ENCODE data around the gene NBPF1. TPM values are rescaled to one million over a fixed set of nuclear protein-coding genes. Genes with fewer than 3 reads are reported as not detected.
"Not testable (repeated sequence)": the region's sequence is repeated elsewhere in the genome, so short reads cannot be mapped to it uniquely, and the experiment has no call there.

The NBPF1 gene
- total RNA-seq, 2 experiments from 2014 or later, result 15.0 to 15.9 TPM

DNA sequence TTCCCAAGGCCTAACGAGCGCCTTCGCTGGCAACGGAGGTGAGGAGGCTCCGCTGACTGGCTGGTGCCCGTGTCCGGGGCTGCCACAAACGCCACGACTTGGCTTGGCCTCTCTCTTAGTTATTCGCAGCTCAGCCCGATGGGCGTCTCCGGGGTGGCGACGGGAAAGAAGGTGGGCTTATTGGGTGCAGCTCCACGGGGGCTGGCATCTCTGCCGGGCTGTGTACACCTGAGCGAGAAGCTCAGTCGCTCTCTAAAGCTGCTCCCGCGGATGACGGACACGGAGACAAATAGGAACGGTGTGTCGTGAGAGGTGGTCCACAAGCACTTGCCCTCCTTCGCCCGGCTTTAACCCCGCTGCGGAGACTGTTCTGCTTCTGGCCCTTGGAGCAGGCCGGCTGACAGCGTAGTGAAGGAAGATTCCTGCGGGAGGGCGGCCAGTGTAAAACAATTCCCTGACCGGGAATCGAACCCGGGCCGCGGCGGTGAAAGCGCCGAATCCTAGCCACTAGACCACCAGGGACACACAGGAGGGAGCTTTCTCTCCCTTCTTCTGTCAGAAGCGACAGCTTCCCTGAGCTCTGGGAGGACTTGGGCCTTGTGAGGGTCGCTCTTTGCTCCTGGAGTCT lies 78.4 kb downstream of the NBPF1 start:
- not testable (repeated sequence) for H3K27ac ChIP-seq (ENCODE audit: low read depth in 1 of 2, low read length in 2 of 2)
- H3K4me3 ChIP-seq (ENCODE audit: low read length), result peak overlapping the region; percentile 33

DNA sequence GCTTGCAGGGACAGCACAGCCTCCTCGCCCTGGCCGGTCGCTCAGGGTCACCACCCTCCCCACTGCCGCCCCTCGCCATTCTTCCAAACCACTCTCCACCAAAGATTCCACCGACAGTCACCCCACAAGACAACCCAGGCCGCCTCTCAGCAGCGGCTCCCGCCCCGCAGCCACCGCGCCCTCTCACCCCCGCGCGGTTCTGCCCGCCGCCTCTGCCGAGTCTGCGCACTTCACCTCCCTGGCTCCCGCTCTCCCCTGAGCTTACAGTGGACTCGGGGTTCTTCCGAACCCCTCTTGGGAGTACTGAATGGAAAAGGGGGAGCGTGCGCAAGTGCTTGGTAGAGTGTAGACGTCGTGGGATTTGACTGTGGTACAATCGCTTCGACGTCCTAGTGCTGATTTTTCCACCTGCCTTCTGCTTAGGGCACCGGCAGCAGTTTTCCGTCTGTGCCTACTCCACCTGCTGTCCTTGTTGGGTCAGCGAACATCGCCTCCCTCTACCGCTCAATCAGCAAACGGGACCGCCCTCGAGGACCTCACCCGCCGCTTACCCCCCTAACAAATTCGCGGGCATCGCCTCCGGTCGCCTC lies 79.0 kb downstream of the NBPF1 start:
- H3K4me1 Mint-ChIP-seq (ENCODE audit: low read depth); H3K9me3 Mint-ChIP-seq; H3K27ac ChIP-seq (ENCODE audit: low read depth in 1 of 2, low read length in 2 of 2); H3K9me3 ChIP-seq (ENCODE audit: control insufficient read depth in 1 of 2, insufficient read depth in 1 of 2, low read length in 2 of 2); intact Hi-C loops (cut with DNase I, micrococcal nuclease); POLR2A ChIA-PET; H3K27me3 ChIP-seq (ENCODE audit: control insufficient read depth in 1 of 2, insufficient read depth in 2 of 2, low read length in 2 of 2); H3K27ac Mint-ChIP-seq; CTCF ChIA-PET; H3K36me3 Mint-ChIP-seq (ENCODE audit: low read depth); H3K36me3 ChIP-seq (ENCODE audit: insufficient read depth, low read length): not testable (repeated sequence)
- peak; percentile 41 for ATAC-seq (ENCODE audit: poor library complexity)
- Mint-ChIP-seq H3K27me3 (peaks cover 22% of the 10 kb centered on the region), H3K4me3 (peak overlapping the region; percentile 80)
- DNase-seq, result peak in 4 of 14 experiments; percentile 10 to 45 (median 22)
- peaks cover 10% of the 10 kb centered on the region for H3K4me1 ChIP-seq (ENCODE audit: insufficient read depth, low read length)
- H3K4me3 ChIP-seq (ENCODE audit: low read length), result peak overlapping the region; percentile 33

More for the DNA sequence above, 78.4 kb downstream of the NBPF1 start:
- DNase-seq (peak in 1 of 14 experiments; percentile 32), ATAC-seq (ENCODE audit: poor library complexity) (peak; percentile 63)
- H3K9me3 ChIP-seq (ENCODE audit: control insufficient read depth in 1 of 2, insufficient read depth in 1 of 2, low read length in 2 of 2); POLR2A ChIA-PET; intact Hi-C loops (cut with DNase I, micrococcal nuclease); H3K36me3 Mint-ChIP-seq (ENCODE audit: low read depth); H3K9me3 Mint-ChIP-seq; H3K4me1 Mint-ChIP-seq (ENCODE audit: low read depth); H3K27ac Mint-ChIP-seq; CTCF ChIA-PET; H3K36me3 ChIP-seq (ENCODE audit: insufficient read depth, low read length); H3K27me3 ChIP-seq (ENCODE audit: control insufficient read depth in 1 of 2, insufficient read depth in 2 of 2, low read length in 2 of 2): not testable (repeated sequence)
- Mint-ChIP-seq H3K4me3 (peak overlapping the region; percentile 80), H3K27me3 (peaks cover 22% of the 10 kb centered on the region)
- peaks cover 10% of the 10 kb centered on the region for H3K4me1 ChIP-seq (ENCODE audit: insufficient read depth, low read length)

DNA sequence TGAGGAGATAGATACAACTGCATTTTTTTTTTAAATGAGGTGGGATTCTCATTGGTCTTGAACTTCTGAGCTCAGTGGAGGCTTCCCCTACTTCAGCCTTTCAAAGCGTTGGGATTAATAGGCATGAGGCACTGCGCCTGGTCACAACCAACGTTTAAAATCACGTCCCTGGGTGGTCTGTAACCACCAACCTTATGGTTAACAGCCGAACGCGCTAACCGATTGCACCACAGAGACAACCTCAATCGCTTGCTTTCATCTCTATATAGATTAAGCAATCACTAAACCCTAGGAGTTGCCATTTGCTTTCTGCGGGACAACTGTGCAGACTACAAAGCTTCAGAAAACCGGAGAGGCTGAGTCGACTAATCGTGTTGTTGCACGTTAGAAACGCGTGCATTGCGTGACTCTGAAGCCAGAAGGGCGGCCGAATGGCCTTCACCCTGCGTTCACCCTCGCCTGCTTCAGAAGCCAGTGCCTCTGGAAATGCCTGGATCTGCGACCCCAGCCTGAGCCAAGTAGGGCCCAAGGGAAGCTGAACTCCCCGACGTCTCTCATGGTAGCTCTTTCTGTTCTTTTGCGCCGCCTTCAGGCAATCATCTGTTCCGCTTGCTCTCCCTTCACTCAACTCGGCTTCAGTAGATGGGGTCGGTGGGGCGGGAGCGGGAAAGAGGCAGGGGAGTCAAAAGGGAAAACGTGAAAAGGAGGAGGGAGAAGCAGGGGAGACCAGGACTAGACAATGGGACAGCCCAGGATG lies 81.0 kb downstream of the NBPF1 start:
- CTCF ChIA-PET; H3K36me3 ChIP-seq (ENCODE audit: insufficient read depth, low read length); H3K36me3 Mint-ChIP-seq (ENCODE audit: low read depth); H3K27ac Mint-ChIP-seq; H3K27me3 ChIP-seq (ENCODE audit: control insufficient read depth in 1 of 2, insufficient read depth in 2 of 2, low read length in 2 of 2); H3K9me3 Mint-ChIP-seq; H3K4me3 ChIP-seq (ENCODE audit: low read length); H3K4me3 Mint-ChIP-seq; ATAC-seq (ENCODE audit: poor library complexity); DNase-seq; intact Hi-C loops (cut with DNase I, micrococcal nuclease); POLR2A ChIA-PET; H3K27ac ChIP-seq (ENCODE audit: low read depth in 1 of 2, low read length in 2 of 2); H3K9me3 ChIP-seq (ENCODE audit: control insufficient read depth in 1 of 2, insufficient read depth in 1 of 2, low read length in 2 of 2); H3K4me1 Mint-ChIP-seq (ENCODE audit: low read depth): not testable (repeated sequence)
- H3K4me1 ChIP-seq (ENCODE audit: insufficient read depth, low read length), result peaks cover 10% of the 10 kb centered on the region
- peaks cover 22% of the 10 kb centered on the region for H3K27me3 Mint-ChIP-seq

DNA sequence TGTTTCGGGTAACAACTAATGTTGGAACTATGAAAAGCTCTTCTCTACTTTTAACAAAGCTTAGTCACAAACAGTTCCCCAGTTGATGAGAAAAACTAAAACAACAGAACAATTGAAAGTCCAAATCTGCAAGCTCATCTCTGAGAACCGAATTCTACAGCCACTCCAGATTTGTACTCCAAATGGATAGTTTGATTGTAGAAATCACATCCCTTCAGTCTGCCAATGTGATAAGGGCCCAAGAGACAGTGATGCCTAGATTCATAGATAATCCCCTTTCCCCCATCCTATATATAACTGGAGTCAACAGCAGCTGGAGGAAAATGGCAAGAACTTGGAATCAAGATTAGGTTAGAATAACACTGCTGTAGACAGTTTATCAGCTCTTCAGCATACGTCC lies 85.0 kb downstream of the NBPF1 start:
- H3K9me3 Mint-ChIP-seq; ATAC-seq (ENCODE audit: poor library complexity); H3K27ac ChIP-seq (ENCODE audit: low read depth in 1 of 2, low read length in 2 of 2); H3K9me3 ChIP-seq (ENCODE audit: control insufficient read depth in 1 of 2, insufficient read depth in 1 of 2, low read length in 2 of 2); POLR2A ChIA-PET; H3K36me3 Mint-ChIP-seq (ENCODE audit: low read depth); CTCF ChIA-PET; H3K36me3 ChIP-seq (ENCODE audit: insufficient read depth, low read length); DNase-seq; H3K4me3 Mint-ChIP-seq; H3K4me1 Mint-ChIP-seq (ENCODE audit: low read depth); H3K27ac Mint-ChIP-seq; H3K4me1 ChIP-seq (ENCODE audit: insufficient read depth, low read length); intact Hi-C loops (cut with DNase I, micrococcal nuclease); H3K4me3 ChIP-seq (ENCODE audit: low read length): not testable (repeated sequence)
- H3K27me3 ChIP-seq (ENCODE audit: control insufficient read depth in 1 of 2, insufficient read depth in 2 of 2, low read length in 2 of 2), result peaks cover 2 to 14% of the 10 kb centered on the region in 2 experiments
- peaks cover 16% of the 10 kb centered on the region for H3K27me3 Mint-ChIP-seq

DNA sequence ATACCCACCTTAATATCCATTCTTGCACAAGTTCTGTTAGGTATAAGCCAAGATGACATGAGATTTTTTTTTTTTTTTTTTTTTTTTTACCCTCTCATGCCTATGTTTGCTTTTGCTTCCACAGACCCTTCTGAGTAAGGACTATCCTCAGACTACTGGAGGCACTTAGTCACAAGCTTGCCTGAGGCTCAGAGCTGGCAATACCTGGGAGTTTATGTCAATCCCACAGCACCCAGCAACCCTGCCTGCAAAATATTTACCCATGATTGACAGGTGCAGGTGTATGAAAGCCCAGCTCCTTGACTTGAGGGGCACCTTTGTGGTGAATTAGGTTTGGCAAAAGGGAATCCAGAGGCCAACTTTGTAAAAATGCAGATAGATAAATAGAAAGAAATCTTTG lies 87.6 kb downstream of the NBPF1 start:
- intact Hi-C loops (cut with DNase I, micrococcal nuclease); H3K4me1 Mint-ChIP-seq (ENCODE audit: low read depth); H3K9me3 Mint-ChIP-seq; H3K27ac ChIP-seq (ENCODE audit: low read depth in 1 of 2, low read length in 2 of 2); H3K36me3 ChIP-seq (ENCODE audit: insufficient read depth, low read length); H3K4me1 ChIP-seq (ENCODE audit: insufficient read depth, low read length); H3K4me3 ChIP-seq (ENCODE audit: low read length); H3K9me3 ChIP-seq (ENCODE audit: control insufficient read depth in 1 of 2, insufficient read depth in 1 of 2, low read length in 2 of 2); H3K36me3 Mint-ChIP-seq (ENCODE audit: low read depth); ATAC-seq (ENCODE audit: poor library complexity); H3K27ac Mint-ChIP-seq; POLR2A ChIA-PET; H3K27me3 ChIP-seq (ENCODE audit: control insufficient read depth in 1 of 2, insufficient read depth in 2 of 2, low read length in 2 of 2); DNase-seq; CTCF ChIA-PET; H3K4me3 Mint-ChIP-seq: not testable (repeated sequence)
- peaks cover 12% of the 10 kb centered on the region for H3K27me3 Mint-ChIP-seq

DNA sequence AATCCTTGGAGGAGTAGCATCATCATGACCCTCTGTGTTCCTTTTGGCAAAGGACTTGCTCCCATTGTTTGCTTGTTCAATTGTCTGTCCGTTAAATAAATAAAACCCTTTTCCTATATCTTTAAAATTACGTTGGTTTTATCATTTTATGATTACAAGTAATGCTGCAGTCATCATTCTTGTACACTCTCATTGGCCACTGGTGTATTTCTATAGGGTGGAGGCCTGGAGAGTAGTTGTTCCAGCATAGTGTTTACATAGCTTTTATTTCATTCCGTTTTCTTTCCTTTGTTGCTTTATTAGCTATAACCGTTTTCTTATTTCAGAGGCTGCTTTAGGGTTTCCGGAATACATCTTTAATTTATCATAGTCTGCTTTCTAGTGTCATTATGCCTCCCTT lies 91.7 kb downstream of the NBPF1 start:
- intact Hi-C loops (cut with DNase I, micrococcal nuclease); H3K4me3 Mint-ChIP-seq; H3K27ac Mint-ChIP-seq; H3K4me1 Mint-ChIP-seq (ENCODE audit: low read depth); H3K9me3 ChIP-seq (ENCODE audit: control insufficient read depth in 1 of 2, insufficient read depth in 1 of 2, low read length in 2 of 2); H3K27ac ChIP-seq (ENCODE audit: low read depth in 1 of 2, low read length in 2 of 2); H3K9me3 Mint-ChIP-seq; H3K4me3 ChIP-seq (ENCODE audit: low read length); H3K36me3 ChIP-seq (ENCODE audit: insufficient read depth, low read length); ATAC-seq (ENCODE audit: poor library complexity); DNase-seq; H3K4me1 ChIP-seq (ENCODE audit: insufficient read depth, low read length); CTCF ChIA-PET; POLR2A ChIA-PET; H3K36me3 Mint-ChIP-seq (ENCODE audit: low read depth): not testable (repeated sequence)
- peaks cover 43% of the 10 kb centered on the region for H3K27me3 Mint-ChIP-seq
- H3K27me3 ChIP-seq (ENCODE audit: control insufficient read depth in 1 of 2, insufficient read depth in 2 of 2, low read length in 2 of 2), result peaks cover 10 to 16% of the 10 kb centered on the region in 2 experiments
